Mononuclear cell (primary cell): ENCODE measurements around the gene EHD4. TPM values are rescaled to one million over a fixed set of nuclear protein-coding genes. Genes with fewer than 3 reads are reported as not detected.

ENCODE experiments used
- H3K27me3 ChIP-seq: 2 replicates; pipeline ENCODE4 v1.6.0; 2011; ENCODE audit warnings: low read length, control low read depth; ENCODE audit not compliant: insufficient read depth
- H3K4me1 ChIP-seq: 2 replicates; pipeline ENCODE4 v1.5.1; 2011; ENCODE audit warnings: mild to moderate bottlenecking, low read length, control low read depth; ENCODE audit not compliant: insufficient read depth
- H3K4me3 ChIP-seq: 2 replicates; pipeline ENCODE4 v1.5.1; 2011; ENCODE audit warnings: mild to moderate bottlenecking, low read length, moderate library complexity
- H3K9me3 ChIP-seq: 2 replicates; pipeline ENCODE4 v1.5.1; 2011; ENCODE audit warnings: low read depth, mild to moderate bottlenecking, control low read depth, low read length
- total RNA-seq: library from RNA; depleted of rRNA; stranded (reverse); fragments of >200 nt; gene quantifications from one replicate; pipeline ENCODE4 v1.2.3, GENCODE V29; 2012

EHD4 gene
- total RNA-seq, 1 donor, result 35.3 TPM

GRCh38 chr15:42001236-42001635 is 28.9 kb upstream of the EHD4 start:
- no peaks in the 10 kb centered on the region for H3K4me1 ChIP-seq
- H3K4me3 ChIP-seq, result no peak overlapping the region
- no peaks in the 10 kb centered on the region for H3K9me3 ChIP-seq
- no peaks in the 10 kb centered on the region for H3K27me3 ChIP-seq

GRCh38 chr15:41999290-42000285 is 27.2 kb upstream of the EHD4 start:
- Histone ChIP-seq H3K4me3 (no peak overlapping the region), H3K4me1 (no peaks in the 10 kb centered on the region), H3K27me3 (no peaks in the 10 kb centered on the region), H3K9me3 (no peaks in the 10 kb centered on the region)

- Histone ChIP-seq H3K27me3 (no peaks in the 10 kb centered on the region), H3K9me3 (no peaks in the 10 kb centered on the region), H3K4me1 (no peaks in the 10 kb centered on the region), H3K4me3 (no peak overlapping the region)
Observed at GRCh38 chr15:41997845-41998244, 25.5 kb upstream of the EHD4 start.

GRCh38 chr15:41996921-41997592 is 24.7 kb upstream of the EHD4 start:
- Histone ChIP-seq H3K4me1 (no peaks in the 10 kb centered on the region), H3K9me3 (no peaks in the 10 kb centered on the region), H3K27me3 (no peaks in the 10 kb centered on the region), H3K4me3 (no peak overlapping the region)

GRCh38 chr15:41996376-41996775 is 24.0 kb upstream of the EHD4 start:
- Histone ChIP-seq H3K4me3 (no peak overlapping the region), H3K9me3 (no peaks in the 10 kb centered on the region), H3K27me3 (no peaks in the 10 kb centered on the region), H3K4me1 (no peaks in the 10 kb centered on the region)

- H3K27me3 ChIP-seq, result no peaks in the 10 kb centered on the region
- H3K4me3 ChIP-seq, result no peak overlapping the region
- H3K9me3 ChIP-seq, result no peaks in the 10 kb centered on the region
- no peaks in the 10 kb centered on the region for H3K4me1 ChIP-seq
Observed at GRCh38 chr15:41995476-41995855, 23.1 kb upstream of the EHD4 start.

- Histone ChIP-seq H3K27me3 (no peaks in the 10 kb centered on the region), H3K9me3 (no peaks in the 10 kb centered on the region), H3K4me1 (no peaks in the 10 kb centered on the region), H3K4me3 (no peak overlapping the region)
Observed at GRCh38 chr15:41994772-41995475, 22.6 kb upstream of the EHD4 start.

GRCh38 chr15:41994171-41994650 is 21.9 kb upstream of the EHD4 start:
- Histone ChIP-seq H3K4me3 (no peak overlapping the region), H3K27me3 (no peaks in the 10 kb centered on the region), H3K9me3 (no peaks in the 10 kb centered on the region), H3K4me1 (no peaks in the 10 kb centered on the region)

GRCh38 chr15:41993472-41994170 is 21.3 kb upstream of the EHD4 start:
- no peaks in the 10 kb centered on the region for H3K27me3 ChIP-seq

GRCh38 chr15:41992803-41993190 is 20.4 kb upstream of the EHD4 start:
- no peaks in the 10 kb centered on the region for H3K27me3 ChIP-seq
- no peak overlapping the region for H3K4me3 ChIP-seq
- H3K9me3 ChIP-seq, result no peaks in the 10 kb centered on the region

More at GRCh38 chr15:41993472-41994170, 21.3 kb upstream of the EHD4 start:
- Histone ChIP-seq H3K4me3 (no peak overlapping the region), H3K4me1 (no peaks in the 10 kb centered on the region), H3K9me3 (no peaks in the 10 kb centered on the region)

GRCh38 chr15:41992151-41992802 is 19.9 kb upstream of the EHD4 start:
- Histone ChIP-seq H3K4me3 (no peak overlapping the region), H3K9me3 (no peaks in the 10 kb centered on the region), H3K4me1 (no peaks in the 10 kb centered on the region), H3K27me3 (no peaks in the 10 kb centered on the region)

More at GRCh38 chr15:41992803-41993190, 20.4 kb upstream of the EHD4 start:
- no peaks in the 10 kb centered on the region for H3K4me1 ChIP-seq

GRCh38 chr15:41990691-41991090 is 18.3 kb upstream of the EHD4 start:
- H3K27me3 ChIP-seq, result no peaks in the 10 kb centered on the region
- no peak overlapping the region for H3K4me3 ChIP-seq
- no peaks in the 10 kb centered on the region for H3K9me3 ChIP-seq
- H3K4me1 ChIP-seq, result no peaks in the 10 kb centered on the region

GRCh38 chr15:41990243-41990605 is 17.9 kb upstream of the EHD4 start:
- no peaks in the 10 kb centered on the region for H3K4me1 ChIP-seq
- H3K27me3 ChIP-seq, result no peaks in the 10 kb centered on the region
- H3K9me3 ChIP-seq, result no peaks in the 10 kb centered on the region
- H3K4me3 ChIP-seq, result no peak overlapping the region

- H3K4me3 ChIP-seq, result no peak overlapping the region
- H3K4me1 ChIP-seq, result no peaks in the 10 kb centered on the region
- H3K9me3 ChIP-seq, result no peaks in the 10 kb centered on the region
- no peaks in the 10 kb centered on the region for H3K27me3 ChIP-seq
Observed at GRCh38 chr15:41989573-41990242, 17.4 kb upstream of the EHD4 start.
